ENCODE measurements around the gene LRRN4.

DNA sequence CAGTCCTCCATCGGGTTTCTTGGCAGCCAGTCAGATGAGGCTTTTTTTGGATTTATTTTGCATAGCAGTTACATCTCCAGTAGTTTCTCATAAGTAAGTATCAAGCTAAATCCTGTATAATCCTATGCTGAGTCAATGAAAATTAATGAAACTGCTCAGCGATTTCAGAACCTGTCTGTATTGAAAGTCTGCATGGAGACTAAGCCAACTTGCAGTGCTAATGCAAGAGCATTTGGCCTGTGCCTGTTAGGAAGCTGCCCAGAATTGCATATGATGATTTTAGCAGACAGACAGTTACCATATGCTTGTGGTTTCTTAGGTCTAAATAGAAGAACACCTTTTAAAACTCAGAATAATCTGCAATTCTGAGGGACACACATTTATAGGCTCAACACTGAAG, 25.2 kb upstream of the LRRN4 start:
- TF ChIP-seq POLR2A (IDR thresholded peaks at IDR 0.05) (no peak), EP300 (IDR thresholded peaks at IDR 0.05) (no peak)
- TF ChIP-seq, protein P1, sequence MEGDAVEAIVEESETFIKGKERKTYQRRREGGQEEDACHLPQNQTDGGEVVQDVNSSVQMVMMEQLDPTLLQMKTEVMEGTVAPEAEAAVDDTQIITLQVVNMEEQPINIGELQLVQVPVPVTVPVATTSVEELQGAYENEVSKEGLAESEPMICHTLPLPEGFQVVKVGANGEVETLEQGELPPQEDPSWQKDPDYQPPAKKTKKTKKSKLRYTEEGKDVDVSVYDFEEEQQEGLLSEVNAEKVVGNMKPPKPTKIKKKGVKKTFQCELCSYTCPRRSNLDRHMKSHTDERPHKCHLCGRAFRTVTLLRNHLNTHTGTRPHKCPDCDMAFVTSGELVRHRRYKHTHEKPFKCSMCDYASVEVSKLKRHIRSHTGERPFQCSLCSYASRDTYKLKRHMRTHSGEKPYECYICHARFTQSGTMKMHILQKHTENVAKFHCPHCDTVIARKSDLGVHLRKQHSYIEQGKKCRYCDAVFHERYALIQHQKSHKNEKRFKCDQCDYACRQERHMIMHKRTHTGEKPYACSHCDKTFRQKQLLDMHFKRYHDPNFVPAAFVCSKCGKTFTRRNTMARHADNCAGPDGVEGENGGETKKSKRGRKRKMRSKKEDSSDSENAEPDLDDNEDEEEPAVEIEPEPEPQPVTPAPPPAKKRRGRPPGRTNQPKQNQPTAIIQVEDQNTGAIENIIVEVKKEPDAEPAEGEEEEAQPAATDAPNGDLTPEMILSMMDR (IDR thresholded peaks at IDR 0.05) = no peak
